ENCODE data around the gene PEX1. TPM values are rescaled to one million over a fixed set of nuclear protein-coding genes. Genes with fewer than 3 reads are reported as not detected.

Gene PEX1
- total and polyA plus RNA-seq, 2 of the 4 experiments (the other 2 are of a cell fraction): 8.1 to 12.7 TPM

DNA sequence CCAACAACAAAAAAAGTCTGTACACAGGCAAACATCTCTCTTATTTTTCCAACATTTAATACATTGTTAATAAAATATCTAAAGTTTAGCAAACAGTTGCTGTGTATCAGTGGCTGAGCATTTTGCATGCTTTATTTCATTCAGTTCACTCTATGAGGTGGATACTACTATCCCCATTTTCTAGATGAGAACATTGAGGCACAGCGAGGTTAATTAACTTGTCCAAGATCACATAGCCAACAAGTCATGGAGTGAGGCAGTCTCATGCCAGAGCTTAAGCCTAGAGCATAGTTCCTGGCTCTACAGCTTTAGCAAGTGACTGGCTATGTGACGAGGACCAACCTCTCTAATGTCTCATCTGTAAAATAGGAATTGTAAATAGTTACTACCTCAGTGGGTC is 76.7 kb downstream of the PEX1 start:
- DNase-seq (no peak), ATAC-seq (ENCODE audit: low read depth) (no peak)
- H4K8ac ChIP-seq (ENCODE audit: low read depth in 2 of 2, low read length in 2 of 2): no peak overlapping the region
- intact Hi-C loops (cut with micrococcal nuclease): no loop called here
- no peak overlapping the region for H3K4me3 ChIP-seq (ENCODE audit: insufficient read depth, low read depth, low read length)
- no peak overlapping the region for H3K23ac ChIP-seq (ENCODE audit: low read depth, low read length)
- ChIA-PET POLR2A (ENCODE audit: unreplicated experiment) (no interaction called here), CTCF (interaction anchor here (1.8 kb wide), 1 partner anchor 10 kb away, joined by 5 read pairs; no protein-coding TSS in a partner anchor)
- no peak overlapping the region for H2BK15ac ChIP-seq (ENCODE audit: low read depth, low read length)
- no peak overlapping the region for H3K56ac ChIP-seq (ENCODE audit: extremely low read depth, insufficient read depth, low read length)
- H3K4me1 ChIP-seq (ENCODE audit: control insufficient read depth, insufficient read depth, low read length): 0 out of 2 replicates have a peak, but pooled peaks cover 2% of the 10 kb centered on the region
- H4K20me1 ChIP-seq (ENCODE audit: insufficient read depth, low read length): 0 out of 2 replicates have a peak, but pooled peaks cover 2% of the 10 kb centered on the region
- H3K36me3 ChIP-seq (ENCODE audit: control insufficient read depth, insufficient read depth, low read length): peaks cover 24% of the 10 kb centered on the region
- no peak overlapping the region for H4K5ac ChIP-seq (ENCODE audit: low read depth, low read length)
- in situ Hi-C loops (cut with MboI; ENCODE audit: low sequenced_read_pairs): loop anchor here (10.0 kb wide), 1 partner anchor 567 kb away; the partner anchor contains the start of gene MTERF1
- H2AK9ac ChIP-seq (replicated peaks; ENCODE audit: low read depth, low read length, poor library complexity): no peak overlapping the region
- no peak overlapping the region for H3K18ac ChIP-seq (ENCODE audit: low read depth, low read length)
- no peak overlapping the region for H2AK5ac ChIP-seq (ENCODE audit: low read depth, low read length)
- WGBS, 2 experiments (ENCODE audit: extremely low coverage in 2 of 2, insufficient read length in 1 of 2): no CpG with 5 or more reads among the region's 2 CpGs
- H2BK5ac ChIP-seq (ENCODE audit: low read depth, low read length, poor library complexity, severe bottlenecking): no peak overlapping the region
- H3K9me1 ChIP-seq (ENCODE audit: insufficient read depth, low read length): no peaks in the 10 kb centered on the region
- H3K27ac ChIP-seq (ENCODE audit: insufficient read depth, low read length): no peak overlapping the region
- H3K79me1 ChIP-seq (ENCODE audit: low read depth in 1 of 2, low read length in 2 of 2): peaks cover 24 to 38% of the 10 kb centered on the region in 2 experiments
- dilution Hi-C loops (cut with HindIII; ENCODE audit: low sequenced_read_pairs, unreplicated experiment): no loop called here
- no peaks in the 10 kb centered on the region for H3K9me3 ChIP-seq (ENCODE audit: control insufficient read depth, insufficient read depth, low read length)
- no peak overlapping the region for H2BK20ac ChIP-seq (ENCODE audit: low read depth, low read length)
- H3K4me2 ChIP-seq (ENCODE audit: low read depth, low read length): no peak overlapping the region
- no peak overlapping the region for H3K9ac ChIP-seq (ENCODE audit: low read depth, low read length)
- H3K14ac ChIP-seq (replicated peaks; ENCODE audit: low read depth, low read length): no peak overlapping the region
- BruUV-seq (replicated peaks): no TSS peak
- no peak overlapping the region for H2AFZ ChIP-seq (replicated peaks; ENCODE audit: low read length, poor library complexity)
- no peak for TF ChIP-seq RCOR1 (IDR thresholded peaks at IDR 0.05; ENCODE audit: insufficient replicate concordance, low read length)
- no peak for TF ChIP-seq FOS (IDR thresholded peaks at IDR 0.05; ENCODE audit: low read depth, low read length)
- no peak for TF ChIP-seq RFX5 (IDR thresholded peaks at IDR 0.05; ENCODE audit: low read depth, low read length)
- no peak for TF ChIP-seq CHD1 (IDR thresholded peaks at IDR 0.05; ENCODE audit: low read depth, low read length)
- no peak for TF ChIP-seq CTCF (conservative IDR thresholded peaks at IDR 0.05; ENCODE audit: low read depth, low read length)
- TF ChIP-seq, protein P1, sequence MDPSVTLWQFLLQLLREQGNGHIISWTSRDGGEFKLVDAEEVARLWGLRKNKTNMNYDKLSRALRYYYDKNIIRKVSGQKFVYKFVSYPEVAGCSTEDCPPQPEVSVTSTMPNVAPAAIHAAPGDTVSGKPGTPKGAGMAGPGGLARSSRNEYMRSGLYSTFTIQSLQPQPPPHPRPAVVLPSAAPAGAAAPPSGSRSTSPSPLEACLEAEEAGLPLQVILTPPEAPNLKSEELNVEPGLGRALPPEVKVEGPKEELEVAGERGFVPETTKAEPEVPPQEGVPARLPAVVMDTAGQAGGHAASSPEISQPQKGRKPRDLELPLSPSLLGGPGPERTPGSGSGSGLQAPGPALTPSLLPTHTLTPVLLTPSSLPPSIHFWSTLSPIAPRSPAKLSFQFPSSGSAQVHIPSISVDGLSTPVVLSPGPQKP (IDR thresholded peaks at IDR 0.05; ENCODE audit: borderline replicate concordance, low read depth, low read length): no peak
- TF ChIP-seq SMC3 (IDR thresholded peaks at IDR 0.05; ENCODE audit: low read depth, low read length): no peak
- TF ChIP-seq NFE2L2 (IDR thresholded peaks at IDR 0.05; ENCODE audit: low read depth, low read length): no peak
- TF ChIP-seq, protein P2, sequence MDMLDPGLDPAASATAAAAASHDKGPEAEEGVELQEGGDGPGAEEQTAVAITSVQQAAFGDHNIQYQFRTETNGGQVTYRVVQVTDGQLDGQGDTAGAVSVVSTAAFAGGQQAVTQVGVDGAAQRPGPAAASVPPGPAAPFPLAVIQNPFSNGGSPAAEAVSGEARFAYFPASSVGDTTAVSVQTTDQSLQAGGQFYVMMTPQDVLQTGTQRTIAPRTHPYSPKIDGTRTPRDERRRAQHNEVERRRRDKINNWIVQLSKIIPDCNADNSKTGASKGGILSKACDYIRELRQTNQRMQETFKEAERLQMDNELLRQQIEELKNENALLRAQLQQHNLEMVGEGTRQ (IDR thresholded peaks at IDR 0.05; ENCODE audit: low read depth, low read length): no peak
- no peak for TF ChIP-seq MAZ (IDR thresholded peaks at IDR 0.05; ENCODE audit: borderline replicate concordance, low read depth, low read length)
- no peak for TF ChIP-seq MXI1 (IDR thresholded peaks at IDR 0.05; ENCODE audit: borderline replicate concordance, low read depth, low read length)
- TF ChIP-seq BHLHE40 (IDR thresholded peaks at IDR 0.05; ENCODE audit: low read depth, low read length): no peak
- H3K4ac ChIP-seq (ENCODE audit: low read depth, low read length): no peak overlapping the region
- H3K27me3 ChIP-seq (ENCODE audit: control insufficient read depth, insufficient read depth, low read length): no peaks in the 10 kb centered on the region
- H2BK120ac ChIP-seq (ENCODE audit: low read depth, low read length): no peak overlapping the region
- H4K91ac ChIP-seq (ENCODE audit: insufficient read depth, low read depth, low read length): no peak overlapping the region

Measured in IMR-90 (cell line).